HG03139 (cell line): ENCODE measurements around the gene FXYD2.

Source experiments
- ATAC-seq: cut with Tn5 transposase; IDR thresholded peaks from one replicate; pipeline ENCODE4 v1.9.1; 2021; ENCODE audit not compliant: unreplicated experiment

The FXYD2 gene

DNA sequence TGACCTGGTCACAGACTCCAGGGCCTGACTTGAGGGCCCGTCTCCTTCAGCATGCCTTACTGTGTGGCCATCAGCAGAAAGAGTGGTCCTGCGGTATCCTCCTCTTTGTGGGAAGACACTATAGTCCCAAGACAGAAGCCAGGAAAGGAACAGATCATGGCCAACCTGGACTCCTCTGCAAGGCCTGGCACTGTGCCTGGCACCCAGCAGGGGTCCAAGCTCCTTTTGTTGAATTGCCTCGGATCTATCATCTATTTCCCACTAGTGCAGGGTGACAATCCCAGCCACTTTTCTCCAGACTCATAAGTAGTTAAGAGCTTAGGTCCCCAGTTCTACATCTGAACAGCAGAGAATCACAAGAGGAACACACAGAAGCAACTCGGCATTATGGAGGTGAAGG, 54.5 kb downstream of the FXYD2 start:
- no peak for ATAC-seq
